Common myeloid progenitor, CD34-positive (primary cell): ENCODE measurements around the gene NDUFS3.

Source experiments
- CTCF ChIA-PET: fragments of 350-600 bp; sonication (Branson Sonifier 250); formaldehyde crosslinking; loops from one replicate; lab custom pipeline; 2021; ENCODE audit warnings: antibody characterized with exemption; lab: Charles Lee
- POLR2A ChIA-PET: fragments of 350-600 bp; sonication (Branson Sonifier 250); formaldehyde crosslinking; loops from one replicate; lab custom pipeline; 2021; ENCODE audit warnings: antibody characterized with exemption; lab: Charles Lee
- DNase-seq, 3 donors: peaks; one replicate each; pipeline versions ENCODE4 v3.0.0 to v3.0.0-alpha.2; 2013
- H3K27ac ChIP-seq, 2 experiments: 1 replicate in 1 of 2; 2 replicates in 1 of 2; pipeline ENCODE4 v1.7.0; 2013; ENCODE audit warnings: inconsistent platforms in 2 of 2, low read length in 2 of 2, mild to moderate bottlenecking in 2 of 2, low read depth in 1 of 2, moderate library complexity in 1 of 2; ENCODE audit not compliant: severe bottlenecking in 2 of 2, insufficient read depth in 1 of 2, poor library complexity in 1 of 2
- H3K27me3 ChIP-seq, 5 experiments: replicated peaks in 2 of 5; 1 replicate in 3 of 5; 2 replicates in 2 of 5; pipeline versions ENCODE4 v1.6.1 to v1.7.0; 2013; ENCODE audit warnings: low read length in 4 of 5, mild to moderate bottlenecking in 2 of 5, moderate library complexity in 2 of 5, inconsistent platforms in 1 of 5; ENCODE audit not compliant: insufficient read depth in 5 of 5, control insufficient read depth in 4 of 5
- H3K36me3 ChIP-seq, 4 experiments: 1 replicate in 2 of 4; 2 replicates in 2 of 4; pipeline versions ENCODE4 v1.6.1 to v1.7.0; 2013; ENCODE audit warnings: low read length in 3 of 4, control low read depth in 1 of 4, mild to moderate bottlenecking in 1 of 4; ENCODE audit not compliant: control insufficient read depth in 4 of 4, insufficient read depth in 4 of 4
- H3K4me1 ChIP-seq, 4 experiments: 1 replicate in 3 of 4; 2 replicates in 1 of 4; pipeline versions ENCODE4 v1.6.1 to v1.7.1; 2013; ENCODE audit warnings: low read length in 3 of 4, mild to moderate bottlenecking in 3 of 4, control low read depth in 1 of 4, inconsistent platforms in 1 of 4, moderate library complexity in 1 of 4; ENCODE audit not compliant: control insufficient read depth in 4 of 4, insufficient read depth in 4 of 4; ENCODE audit errors: control extremely low read depth in 1 of 4
- H3K4me3 ChIP-seq, 7 experiments: 1 replicate in 4 of 7; 2 replicates in 3 of 7; pipeline versions ENCODE4 v1.5.1 to v1.7.0; 2013; ENCODE audit warnings: mild to moderate bottlenecking in 7 of 7, low read length in 6 of 7, moderate library complexity in 6 of 7, inconsistent platforms in 2 of 7, low read depth in 2 of 7, control low read depth in 1 of 7; ENCODE audit not compliant: insufficient read depth in 4 of 7, control insufficient read depth in 1 of 7; ENCODE audit errors: extremely low read depth in 1 of 7
- H3K9me3 ChIP-seq, 5 experiments: 1 replicate in 4 of 5; 2 replicates in 1 of 5; pipeline versions ENCODE4 v1.6.1 to v1.7.1; 2013; ENCODE audit warnings: low read length in 4 of 5, mild to moderate bottlenecking in 2 of 5, inconsistent platforms in 1 of 5, low read depth in 1 of 5, moderate library complexity in 1 of 5; ENCODE audit not compliant: control insufficient read depth in 4 of 5, insufficient read depth in 2 of 5; ENCODE audit errors: control extremely low read depth in 1 of 5
- WGBS: methylation state at CpG from one replicate; pipeline ENCODE4 v1.1.5; 2013; ENCODE audit not compliant: insufficient coverage; 5-methylcytosine and 5-hydroxymethylcytosine counted together

The NDUFS3 gene

DNA sequence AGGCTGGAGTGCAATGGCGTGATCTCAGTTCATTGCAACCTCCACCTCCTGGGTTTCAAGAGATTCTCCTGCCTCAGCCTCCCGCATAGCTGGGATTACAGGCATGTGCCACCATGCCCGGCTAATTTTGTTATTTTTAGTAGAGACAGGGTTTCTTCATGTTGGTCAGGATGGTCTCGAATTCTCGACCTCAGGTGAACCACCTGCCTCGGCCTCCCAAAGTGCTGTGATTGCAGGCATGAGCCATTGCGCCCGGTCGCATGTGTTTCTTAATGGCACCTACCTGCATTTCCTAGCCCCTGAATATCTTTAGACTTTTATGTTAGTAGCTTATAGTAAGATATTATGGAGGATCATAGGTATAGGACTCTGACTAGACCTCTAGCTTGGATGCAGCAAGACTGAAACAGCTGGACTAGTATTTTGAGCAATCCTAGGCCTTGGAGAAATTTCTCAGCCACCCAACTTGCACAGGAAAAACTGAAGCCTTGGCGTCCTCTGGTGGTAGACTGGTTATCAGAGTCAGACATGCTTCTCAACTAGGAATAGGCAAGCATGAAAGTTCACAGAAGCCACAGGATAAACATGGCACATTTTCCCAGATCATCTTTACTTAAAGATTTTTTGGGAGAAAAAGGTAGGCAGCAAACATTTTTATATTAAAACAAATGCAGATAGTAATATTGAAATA lies 38.0 kb downstream of the NDUFS3 start:
- WGBS, result 73% methylated on average over 4 of the region's 10 CpGs
- ChIA-PET POLR2A (interaction anchor here (0.6 to 0.9 kb wide), 3 partner anchors 40 to 199 kb away, joined by 3 read pairs; no protein-coding TSS in a partner anchor), CTCF (interaction anchor here (0.6 to 5.9 kb wide), 34 partner anchors 10 to 309 kb away, joined by 3 to 27 read pairs (median 4); partner anchors contain the start of genes C1QTNF4, CELF1, FAM180B and KBTBD4)

DNA sequence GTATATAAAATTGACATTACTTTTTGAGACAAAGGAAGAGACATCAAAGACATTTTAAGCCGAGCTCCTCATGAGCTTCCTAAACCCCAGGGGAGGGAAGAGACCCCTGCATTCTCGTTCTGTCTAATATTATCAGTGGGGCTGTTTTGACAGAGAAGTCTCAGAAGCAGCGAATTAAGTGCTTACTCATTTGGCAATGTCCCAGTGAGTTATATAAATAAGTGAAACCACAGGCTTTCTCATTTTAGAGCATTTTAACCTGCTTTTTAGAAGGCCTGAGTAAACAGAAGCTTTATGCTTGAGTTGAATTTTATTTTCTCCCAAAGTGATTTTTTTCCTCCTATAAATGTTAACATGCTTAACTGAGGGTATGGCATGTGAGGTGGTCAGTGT lies 38.5 kb downstream of the NDUFS3 start:
- DNase-seq, result peak in 2 of 3 donors; percentile 58 to 68

More for the DNA sequence above, 38.0 kb downstream of the NDUFS3 start:
- H3K27ac ChIP-seq, result peak overlapping the region; percentile 20 to 69
- no peaks in the 10 kb centered on the region for H3K27me3 ChIP-seq
- no peaks in the 10 kb centered on the region for H3K9me3 ChIP-seq
- peaks cover 0 to 27% (median 16%) of the 10 kb centered on the region in 4 experiments for H3K36me3 ChIP-seq
- peak overlapping the region in 1 of 7 experiments; percentile 4 for H3K4me3 ChIP-seq
- H3K4me1 ChIP-seq, result peaks cover under 1 to 40% (median 27%) of the 10 kb centered on the region in 4 experiments
- peak; percentile 74 to 87 (median 81) for DNase-seq

DNA sequence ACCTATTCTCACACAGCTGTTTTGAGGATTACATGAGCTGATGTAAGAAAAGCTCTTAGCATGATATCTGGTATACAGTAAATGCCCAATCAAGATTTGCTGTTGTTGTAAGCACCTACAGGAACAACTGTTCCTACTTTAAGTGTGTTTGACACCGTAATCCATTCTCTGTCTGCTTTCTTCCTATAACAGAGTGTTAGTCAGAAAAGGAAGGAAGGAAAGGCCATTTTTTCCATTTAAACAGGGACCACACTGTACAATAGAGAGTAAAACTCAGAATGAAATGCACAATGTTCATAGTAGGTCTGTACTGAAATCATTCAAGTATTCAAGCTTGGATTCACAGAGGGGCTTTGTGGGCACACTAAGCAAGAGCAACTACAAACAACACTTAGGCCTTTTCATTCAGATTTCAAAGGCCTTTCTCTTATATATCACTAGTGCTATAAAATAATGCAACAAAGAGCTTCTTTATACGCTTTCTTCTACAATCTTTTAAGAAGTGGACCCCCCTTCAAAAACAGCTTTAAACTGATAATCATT lies 42.0 kb downstream of the NDUFS3 start:
- Histone ChIP-seq H3K36me3 (peaks cover 4 to 58% (median 37%) of the 10 kb centered on the region in 4 experiments), H3K9me3 (no peaks in the 10 kb centered on the region), H3K27me3 (no peaks in the 10 kb centered on the region), H3K4me3 (no peak overlapping the region), H3K4me1 (peaks cover 0 to 24% (median 19%) of the 10 kb centered on the region in 4 experiments), H3K27ac (no peak overlapping the region)
- ChIA-PET POLR2A (no interaction called here), CTCF (interaction anchor here (1.1 to 1.5 kb wide), 3 partner anchors 17 to 69 kb away, joined by 3 to 5 read pairs (median 4); no protein-coding TSS in a partner anchor)
- no CpG with 5 or more reads among the region's 2 CpGs for WGBS
- DNase-seq, result no peak

More for the DNA sequence above, 38.5 kb downstream of the NDUFS3 start:
- H3K4me1 ChIP-seq, result peaks cover 0 to 35% (median 23%) of the 10 kb centered on the region in 4 experiments
- POLR2A ChIA-PET, result interaction anchor here (0.9 kb wide), 1 partner anchor 40 kb away, joined by 3 read pairs; no protein-coding TSS in a partner anchor
- CTCF ChIA-PET, result interaction anchor here (0.8 to 5.9 kb wide), 23 partner anchors 9 to 309 kb away, joined by 3 to 27 read pairs (median 5); partner anchors contain the start of genes C1QTNF4 and CELF1
- WGBS, result no CpG with 5 or more reads among the region's 3 CpGs
- H3K4me3 ChIP-seq, result peak overlapping the region in 3 of 7 experiments; percentile 4 to 50 (median 11)
- peak overlapping the region; percentile 20 to 69 for H3K27ac ChIP-seq
- H3K36me3 ChIP-seq, result peaks cover 0 to 32% (median 20%) of the 10 kb centered on the region in 4 experiments
- H3K9me3 ChIP-seq, result no peaks in the 10 kb centered on the region
- no peaks in the 10 kb centered on the region for H3K27me3 ChIP-seq

DNA sequence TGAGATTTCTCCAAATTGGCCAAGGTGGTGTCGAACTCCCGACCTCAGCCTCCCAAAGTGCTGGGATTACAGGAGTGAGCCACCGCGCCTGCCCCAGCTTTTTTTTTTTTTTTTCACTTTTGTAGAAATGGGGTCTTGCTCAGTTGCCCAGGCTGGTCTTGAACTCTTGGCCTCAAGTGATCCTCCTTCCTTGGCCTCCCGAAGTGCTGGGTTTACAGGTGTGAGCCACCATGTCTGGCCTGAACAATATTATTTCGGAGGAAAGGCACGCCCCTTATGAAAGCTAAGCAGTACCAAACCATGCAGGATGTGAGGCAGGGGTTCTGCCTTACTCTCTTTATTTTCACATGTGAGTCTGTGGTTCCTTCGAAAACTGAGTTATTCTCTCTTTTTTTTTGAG lies 47.4 kb downstream of the NDUFS3 start:
- no peaks in the 10 kb centered on the region for H3K4me1 ChIP-seq
- peaks cover 16 to 82% (median 55%) of the 10 kb centered on the region in 4 experiments for H3K36me3 ChIP-seq
- no peaks in the 10 kb centered on the region for H3K27me3 ChIP-seq
- WGBS, result 97% methylated on average over 5 of the region's 8 CpGs
- H3K27ac ChIP-seq, result no peak overlapping the region
- CTCF ChIA-PET, result interaction anchor here (0.6 to 1.7 kb wide), 3 partner anchors 9 to 147 kb away, joined by 4 to 5 read pairs (median 4); no protein-coding TSS in a partner anchor
- POLR2A ChIA-PET, result no interaction called here
- no peak for DNase-seq
- no peak overlapping the region for H3K4me3 ChIP-seq
- H3K9me3 ChIP-seq, result no peaks in the 10 kb centered on the region

DNA sequence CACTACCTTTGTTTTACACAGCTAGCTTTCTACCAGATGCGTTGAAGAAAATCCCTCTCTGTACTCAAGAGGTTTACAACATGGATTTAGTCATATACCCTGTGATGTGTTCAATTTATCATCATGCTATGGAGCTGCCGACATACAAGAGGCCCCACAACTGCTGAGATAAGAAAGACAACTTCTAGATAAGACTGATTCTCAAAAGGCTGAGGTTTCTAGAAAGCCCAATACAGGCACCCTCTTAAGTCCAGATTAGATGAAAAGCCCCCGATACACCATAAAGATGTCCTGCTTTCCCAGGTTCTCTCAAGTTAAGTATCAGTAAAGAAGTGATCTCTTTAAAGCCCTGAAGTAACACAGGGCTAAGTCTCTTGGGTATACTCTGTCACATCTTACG lies 49.2 kb downstream of the NDUFS3 start:
- DNase-seq, result no peak
- 97% methylated on average over 3 of the region's 4 CpGs for WGBS
- CTCF ChIA-PET, result interaction anchor here (1.2 to 3.2 kb wide), 3 partner anchors 11 to 149 kb away, joined by 3 to 10 read pairs (median 5); no protein-coding TSS in a partner anchor
- Histone ChIP-seq H3K27ac (no peak overlapping the region), H3K27me3 (no peaks in the 10 kb centered on the region), H3K36me3 (peaks cover 16 to 75% (median 51%) of the 10 kb centered on the region in 4 experiments), H3K9me3 (no peaks in the 10 kb centered on the region), H3K4me1 (no peaks in the 10 kb centered on the region), H3K4me3 (no peak overlapping the region)
- POLR2A ChIA-PET, result no interaction called here

DNA sequence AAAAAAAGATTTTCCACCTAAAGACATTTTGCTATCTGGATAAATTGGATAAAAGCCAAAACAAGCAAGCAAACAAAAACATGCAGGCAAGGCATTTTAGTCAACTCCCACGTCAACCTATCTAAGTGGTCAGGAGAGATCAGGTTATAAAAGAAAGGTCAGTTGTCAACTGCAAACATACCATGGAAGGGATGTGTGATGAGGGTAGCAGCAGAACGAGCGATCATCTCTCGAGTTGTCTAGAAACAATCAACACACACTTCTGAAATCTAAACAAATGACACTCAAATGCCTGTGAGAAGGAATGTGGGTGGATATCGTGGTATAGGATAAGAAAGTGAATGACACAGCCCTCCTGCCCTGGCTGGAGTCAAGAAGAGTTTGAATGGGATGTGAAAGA lies 52.6 kb downstream of the NDUFS3 start:
- H3K36me3 ChIP-seq, result peaks cover 17 to 66% (median 44%) of the 10 kb centered on the region in 4 experiments
- no CpG with 5 or more reads among the region's 5 CpGs for WGBS
- H3K4me3 ChIP-seq, result no peak overlapping the region

More for the DNA sequence above, 52.6 kb downstream of the NDUFS3 start:
- no peaks in the 10 kb centered on the region for H3K27me3 ChIP-seq
- ChIA-PET CTCF (no interaction called here), POLR2A (no interaction called here)
- H3K27ac ChIP-seq, result no peak overlapping the region
- H3K9me3 ChIP-seq, result no peaks in the 10 kb centered on the region
- DNase-seq, result no peak
- H3K4me1 ChIP-seq, result no peaks in the 10 kb centered on the region
